Measurements from ENCODE around the gene OLA1.

DNA sequence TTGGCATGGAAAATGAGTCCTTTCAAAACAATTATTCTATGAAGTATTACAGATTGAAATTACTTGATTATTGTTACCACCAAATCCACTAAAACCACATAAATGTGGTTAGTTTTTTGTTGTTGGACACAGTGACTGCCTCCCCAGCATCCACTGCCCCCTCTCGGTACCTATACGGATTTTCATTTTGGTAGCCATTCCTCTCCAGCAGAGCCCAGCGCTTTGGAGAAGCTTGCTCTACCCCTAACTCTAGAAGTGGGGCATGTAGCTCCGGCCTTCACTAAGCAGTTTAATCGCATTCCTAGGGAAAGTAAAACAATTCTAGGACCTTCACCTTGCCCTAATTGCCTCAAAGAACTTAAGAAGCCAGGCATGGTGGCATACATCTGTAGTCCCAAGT lies 24.2 kb downstream of the OLA1 start:
- TF ChIP-seq, protein P1, sequence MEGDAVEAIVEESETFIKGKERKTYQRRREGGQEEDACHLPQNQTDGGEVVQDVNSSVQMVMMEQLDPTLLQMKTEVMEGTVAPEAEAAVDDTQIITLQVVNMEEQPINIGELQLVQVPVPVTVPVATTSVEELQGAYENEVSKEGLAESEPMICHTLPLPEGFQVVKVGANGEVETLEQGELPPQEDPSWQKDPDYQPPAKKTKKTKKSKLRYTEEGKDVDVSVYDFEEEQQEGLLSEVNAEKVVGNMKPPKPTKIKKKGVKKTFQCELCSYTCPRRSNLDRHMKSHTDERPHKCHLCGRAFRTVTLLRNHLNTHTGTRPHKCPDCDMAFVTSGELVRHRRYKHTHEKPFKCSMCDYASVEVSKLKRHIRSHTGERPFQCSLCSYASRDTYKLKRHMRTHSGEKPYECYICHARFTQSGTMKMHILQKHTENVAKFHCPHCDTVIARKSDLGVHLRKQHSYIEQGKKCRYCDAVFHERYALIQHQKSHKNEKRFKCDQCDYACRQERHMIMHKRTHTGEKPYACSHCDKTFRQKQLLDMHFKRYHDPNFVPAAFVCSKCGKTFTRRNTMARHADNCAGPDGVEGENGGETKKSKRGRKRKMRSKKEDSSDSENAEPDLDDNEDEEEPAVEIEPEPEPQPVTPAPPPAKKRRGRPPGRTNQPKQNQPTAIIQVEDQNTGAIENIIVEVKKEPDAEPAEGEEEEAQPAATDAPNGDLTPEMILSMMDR (IDR thresholded peaks at IDR 0.05): no peak
- TF ChIP-seq, protein P2, sequence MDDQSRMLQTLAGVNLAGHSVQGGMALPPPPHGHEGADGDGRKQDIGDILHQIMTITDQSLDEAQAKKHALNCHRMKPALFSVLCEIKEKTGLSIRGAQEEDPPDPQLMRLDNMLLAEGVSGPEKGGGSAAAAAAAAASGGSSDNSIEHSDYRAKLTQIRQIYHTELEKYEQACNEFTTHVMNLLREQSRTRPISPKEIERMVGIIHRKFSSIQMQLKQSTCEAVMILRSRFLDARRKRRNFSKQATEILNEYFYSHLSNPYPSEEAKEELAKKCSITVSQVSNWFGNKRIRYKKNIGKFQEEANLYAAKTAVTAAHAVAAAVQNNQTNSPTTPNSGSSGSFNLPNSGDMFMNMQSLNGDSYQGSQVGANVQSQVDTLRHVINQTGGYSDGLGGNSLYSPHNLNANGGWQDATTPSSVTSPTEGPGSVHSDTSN (IDR thresholded peaks at IDR 0.05): no peak
- TF ChIP-seq RAD21 (IDR thresholded peaks at IDR 0.05; ENCODE audit: low read length) (no peak), GABPA (IDR thresholded peaks at IDR 0.05; ENCODE audit: low read depth) (no peak), EZH2phosphoT487 (IDR thresholded peaks at IDR 0.05; ENCODE audit: borderline replicate concordance, low read depth) (no peak), POLR2AphosphoS5 (IDR thresholded peaks at IDR 0.05; ENCODE audit: low read depth, low read length) (no peak), YY1 (IDR thresholded peaks at IDR 0.05; ENCODE audit: low read depth) (no peak), NFIC (IDR thresholded peaks at IDR 0.05; ENCODE audit: borderline replicate concordance) (no peak)
- TF ChIP-seq, protein P3, sequence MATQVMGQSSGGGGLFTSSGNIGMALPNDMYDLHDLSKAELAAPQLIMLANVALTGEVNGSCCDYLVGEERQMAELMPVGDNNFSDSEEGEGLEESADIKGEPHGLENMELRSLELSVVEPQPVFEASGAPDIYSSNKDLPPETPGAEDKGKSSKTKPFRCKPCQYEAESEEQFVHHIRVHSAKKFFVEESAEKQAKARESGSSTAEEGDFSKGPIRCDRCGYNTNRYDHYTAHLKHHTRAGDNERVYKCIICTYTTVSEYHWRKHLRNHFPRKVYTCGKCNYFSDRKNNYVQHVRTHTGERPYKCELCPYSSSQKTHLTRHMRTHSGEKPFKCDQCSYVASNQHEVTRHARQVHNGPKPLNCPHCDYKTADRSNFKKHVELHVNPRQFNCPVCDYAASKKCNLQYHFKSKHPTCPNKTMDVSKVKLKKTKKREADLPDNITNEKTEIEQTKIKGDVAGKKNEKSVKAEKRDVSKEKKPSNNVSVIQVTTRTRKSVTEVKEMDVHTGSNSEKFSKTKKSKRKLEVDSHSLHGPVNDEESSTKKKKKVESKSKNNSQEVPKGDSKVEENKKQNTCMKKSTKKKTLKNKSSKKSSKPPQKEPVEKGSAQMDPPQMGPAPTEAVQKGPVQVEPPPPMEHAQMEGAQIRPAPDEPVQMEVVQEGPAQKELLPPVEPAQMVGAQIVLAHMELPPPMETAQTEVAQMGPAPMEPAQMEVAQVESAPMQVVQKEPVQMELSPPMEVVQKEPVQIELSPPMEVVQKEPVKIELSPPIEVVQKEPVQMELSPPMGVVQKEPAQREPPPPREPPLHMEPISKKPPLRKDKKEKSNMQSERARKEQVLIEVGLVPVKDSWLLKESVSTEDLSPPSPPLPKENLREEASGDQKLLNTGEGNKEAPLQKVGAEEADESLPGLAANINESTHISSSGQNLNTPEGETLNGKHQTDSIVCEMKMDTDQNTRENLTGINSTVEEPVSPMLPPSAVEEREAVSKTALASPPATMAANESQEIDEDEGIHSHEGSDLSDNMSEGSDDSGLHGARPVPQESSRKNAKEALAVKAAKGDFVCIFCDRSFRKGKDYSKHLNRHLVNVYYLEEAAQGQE (IDR thresholded peaks at IDR 0.05; ENCODE audit: low read depth, low read length): no peak
- TF ChIP-seq, protein P4, sequence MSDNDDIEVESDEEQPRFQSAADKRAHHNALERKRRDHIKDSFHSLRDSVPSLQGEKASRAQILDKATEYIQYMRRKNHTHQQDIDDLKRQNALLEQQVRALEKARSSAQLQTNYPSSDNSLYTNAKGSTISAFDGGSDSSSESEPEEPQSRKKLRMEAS (IDR thresholded peaks at IDR 0.05; ENCODE audit: low read depth): no peak
